NCI-H510A (cell line): ENCODE results near the gene TTC39B.
"Not testable (repeated sequence)": the region's sequence is repeated elsewhere in the genome, so short reads cannot be mapped to it uniquely, and the experiment has no call there.

Source experiments
- DNase-seq: peaks from one replicate; lab custom pipeline; 2025; lab: John Stamatoyannopoulos, UW

The TTC39B gene

GRCh38 chr9:15268317-15268716 lies 38.7 kb downstream of the TTC39B start:
- DNase-seq, result no peak

GRCh38 chr9:15264918-15265317 lies 42.1 kb downstream of the TTC39B start:
- no peak for DNase-seq

- DNase-seq, result no peak
These were observed 44.4 kb downstream of the TTC39B start for GRCh38 chr9:15262581-15262980.

- no peak for DNase-seq
These were observed 50.6 kb downstream of the TTC39B start for GRCh38 chr9:15256426-15256825.

- no peak for DNase-seq
These were observed 53.2 kb downstream of the TTC39B start for GRCh38 chr9:15253786-15254185.

GRCh38 chr9:15253197-15253596 lies 53.8 kb downstream of the TTC39B start:
- DNase-seq, result no peak

GRCh38 chr9:15249981-15250380 lies 57.0 kb downstream of the TTC39B start:
- no peak for DNase-seq

GRCh38 chr9:15249042-15249818 lies 57.8 kb downstream of the TTC39B start:
- no peak for DNase-seq

GRCh38 chr9:15248621-15249020 lies 58.4 kb downstream of the TTC39B start:
- DNase-seq, result no peak

GRCh38 chr9:15248081-15248480 lies 58.9 kb downstream of the TTC39B start:
- DNase-seq, result no peak

GRCh38 chr9:15246708-15247107 lies 60.3 kb downstream of the TTC39B start:
- DNase-seq, result no peak

GRCh38 chr9:15246243-15246642 lies 60.8 kb downstream of the TTC39B start:
- no peak for DNase-seq

GRCh38 chr9:15244001-15244441 lies 63.0 kb downstream of the TTC39B start:
- DNase-seq, result no peak

GRCh38 chr9:15243081-15243480 lies 63.9 kb downstream of the TTC39B start:
- no peak for DNase-seq

- peak; percentile 22 for DNase-seq
These were observed 66.1 kb downstream of the TTC39B start for GRCh38 chr9:15240927-15241326.

- DNase-seq, result no peak
These were observed 67.2 kb downstream of the TTC39B start for GRCh38 chr9:15239816-15240215.

GRCh38 chr9:15238646-15239045 lies 68.4 kb downstream of the TTC39B start:
- DNase-seq, result no peak

GRCh38 chr9:15235658-15236057 lies 71.4 kb downstream of the TTC39B start:
- DNase-seq, result no peak

- not testable (repeated sequence) for DNase-seq
These were observed 73.0 kb downstream of the TTC39B start for GRCh38 chr9:15233941-15234490.

GRCh38 chr9:15232706-15233280 lies 74.2 kb downstream of the TTC39B start:
- not testable (repeated sequence) for DNase-seq

- DNase-seq, result no peak
These were observed 75.0 kb downstream of the TTC39B start for GRCh38 chr9:15231788-15232635.

- no peak for DNase-seq
These were observed 77.6 kb downstream of the TTC39B start for GRCh38 chr9:15229409-15229808.
